SH-SY5Y (cell line): Measurements from ENCODE around the gene DPH1.

ENCODE experiments used
- GATA2 ChIP-seq: IDR thresholded peaks from 2 replicates; pipeline ENCODE4 v1.6.1; 2011; ENCODE audit warnings: mild to moderate bottlenecking, low read depth, low read length
- GATA3 ChIP-seq: IDR thresholded peaks from 2 replicates; pipeline ENCODE4 v1.6.1; 2011; ENCODE audit warnings: low read depth, mild to moderate bottlenecking, low read length, moderate library complexity

The DPH1 gene

DNA sequence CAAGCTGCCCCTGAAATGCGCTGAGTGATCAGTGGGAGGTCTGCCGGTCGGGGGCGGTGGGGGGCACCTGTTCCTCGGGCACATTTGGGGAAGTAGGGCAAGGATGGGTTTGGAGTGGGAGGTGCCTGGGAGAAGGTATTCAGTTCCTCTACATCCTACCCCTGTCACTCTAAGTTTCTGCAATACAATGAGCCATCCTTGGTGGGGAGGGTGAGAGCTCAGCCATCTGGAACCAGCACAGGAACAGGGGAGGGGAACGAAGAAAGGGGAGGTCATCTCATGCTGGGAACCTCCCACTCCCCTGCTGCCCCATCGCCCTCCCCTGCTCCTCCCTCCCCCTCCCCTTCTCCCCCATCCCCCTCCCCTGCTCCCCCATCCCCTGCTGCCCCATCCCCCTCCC, 4.2 kb downstream of the DPH1 start:
- TF ChIP-seq GATA3 = no peak
- TF ChIP-seq GATA2 = no peak

DNA sequence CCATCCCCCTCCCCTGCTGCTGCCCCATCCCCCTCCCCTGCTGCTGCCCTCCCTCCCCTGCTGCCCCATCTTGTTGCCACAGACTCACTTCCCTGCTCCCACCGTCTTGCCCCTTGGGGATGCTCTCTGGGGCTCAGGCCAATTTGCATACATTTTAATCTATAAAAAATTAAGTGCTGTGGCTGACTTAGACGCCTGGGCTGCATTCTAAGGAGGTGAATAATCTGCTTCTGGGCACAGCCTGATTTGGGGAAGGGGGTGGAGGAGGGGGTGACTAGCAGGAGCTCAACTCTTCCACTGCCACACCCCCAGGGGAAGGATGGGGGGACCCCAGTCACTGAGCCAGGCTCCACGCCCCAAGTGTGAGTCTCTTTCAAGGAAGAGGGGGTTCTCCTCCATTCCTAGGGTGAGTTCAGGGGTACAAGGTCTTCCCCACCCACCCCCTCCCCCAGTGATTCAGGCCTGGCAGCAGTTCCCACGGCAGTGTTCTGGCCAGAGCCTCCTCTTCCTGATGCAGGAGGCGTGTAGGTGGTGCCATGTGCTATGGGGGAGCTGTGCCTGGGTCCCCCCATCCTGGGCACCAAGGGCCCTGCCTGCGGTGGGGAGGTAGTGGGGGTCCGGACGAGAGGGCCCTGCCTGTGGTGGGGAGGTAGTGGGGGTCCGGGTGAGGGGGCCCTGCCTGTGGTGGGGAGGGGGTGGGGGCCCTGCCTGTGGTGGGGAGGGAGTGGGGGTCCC, 5.0 kb downstream of the DPH1 start:
- TF ChIP-seq GATA3 (no peak), GATA2 (no peak)

DNA sequence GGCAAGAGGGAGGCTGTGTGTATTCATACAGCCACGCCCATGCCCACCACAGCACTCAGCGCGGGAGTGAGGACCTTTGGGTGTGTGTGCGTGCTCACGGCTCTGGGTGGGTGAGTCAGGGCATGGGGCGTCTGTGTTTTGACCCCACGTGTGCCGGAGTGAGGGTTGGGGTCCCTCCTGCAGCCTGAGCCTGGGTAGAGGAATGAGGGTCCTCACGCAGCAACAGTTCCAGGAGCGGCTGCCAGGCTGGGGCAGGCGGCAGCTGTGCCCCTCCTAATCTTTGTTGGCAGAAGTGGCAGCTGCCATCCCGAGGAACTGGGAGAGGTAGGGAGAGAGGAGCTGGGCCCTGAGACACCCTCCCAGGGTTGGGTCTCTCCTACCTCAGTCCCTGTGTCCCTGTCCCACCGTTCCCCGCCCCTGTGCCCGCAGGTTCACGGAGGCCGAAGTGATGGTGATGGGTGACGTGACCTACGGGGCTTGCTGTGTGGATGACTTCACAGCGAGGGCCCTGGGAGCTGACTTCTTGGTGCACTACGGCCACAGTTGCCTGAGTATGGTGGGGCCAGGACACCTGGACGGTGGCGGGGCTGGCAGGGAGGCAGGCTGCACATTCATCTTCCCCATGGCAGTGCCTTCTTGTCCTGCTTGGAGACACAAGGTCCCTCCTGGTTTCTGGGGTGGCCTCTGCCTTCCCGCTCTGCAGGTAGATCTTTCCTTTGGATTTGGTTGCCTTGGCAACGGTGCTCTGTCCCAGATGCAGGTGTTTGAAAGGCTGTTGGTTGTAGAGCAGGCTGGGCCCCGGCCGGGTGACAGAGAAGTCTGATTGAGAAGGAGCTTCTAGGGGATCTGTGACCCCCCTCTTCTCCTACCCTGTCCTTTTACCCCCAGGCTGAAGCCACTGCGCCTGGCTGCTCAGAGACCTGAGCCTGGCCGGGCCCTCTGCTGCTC, 5.9 kb downstream of the DPH1 start:
- no peak for TF ChIP-seq GATA2
- TF ChIP-seq GATA3 = no peak

DNA sequence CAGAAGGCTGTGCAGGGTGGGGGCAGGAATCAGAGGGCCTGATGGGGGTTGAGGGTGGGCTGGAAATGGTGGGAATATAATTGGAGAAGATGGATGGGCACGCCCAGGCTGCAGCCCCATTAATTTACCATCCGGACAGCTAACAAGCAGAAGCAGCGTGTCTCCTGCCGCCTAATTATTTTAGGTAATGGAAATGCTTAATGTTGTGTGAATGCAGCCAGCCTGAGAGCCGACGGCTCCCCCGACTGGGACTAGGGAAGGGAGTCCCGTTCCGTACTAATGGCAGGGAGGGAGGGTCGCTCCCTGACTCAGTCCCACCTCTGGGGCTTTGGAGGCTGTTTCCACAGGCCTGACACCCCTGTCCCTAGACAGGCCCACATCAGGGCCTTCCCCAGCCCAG, 7.2 kb downstream of the DPH1 start:
- no peak for TF ChIP-seq GATA2
- TF ChIP-seq GATA3 = no peak

DNA sequence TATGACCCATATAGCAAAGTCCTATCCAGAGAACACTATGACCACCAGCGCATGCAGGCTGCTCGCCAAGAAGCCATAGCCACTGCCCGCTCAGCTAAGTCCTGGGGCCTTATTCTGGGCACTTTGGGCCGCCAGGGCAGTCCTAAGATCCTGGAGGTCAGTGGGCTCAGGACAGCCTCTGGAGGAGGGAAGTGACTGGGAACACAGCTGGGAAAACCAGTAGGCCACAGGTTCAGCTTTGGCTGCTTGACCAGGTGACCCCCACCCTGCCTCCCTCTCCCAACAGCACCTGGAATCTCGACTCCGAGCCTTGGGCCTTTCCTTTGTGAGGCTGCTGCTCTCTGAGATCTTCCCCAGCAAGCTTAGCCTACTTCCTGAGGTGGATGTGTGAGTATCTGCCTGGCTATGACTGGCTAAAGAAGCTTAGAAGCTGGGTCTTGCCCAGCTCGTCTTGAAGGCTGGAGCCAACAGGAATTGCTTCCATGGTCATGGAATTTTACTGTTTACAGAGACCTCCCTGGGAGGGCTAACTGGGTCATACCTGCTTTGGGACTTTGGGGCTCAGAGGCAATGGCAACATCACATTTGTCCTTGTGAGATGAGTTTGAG, 10.4 kb downstream of the DPH1 start:
- TF ChIP-seq GATA3 = no peak
- TF ChIP-seq GATA2 = no peak

GRCh38 chr17:2040942-2041560, 11.1 kb downstream of the DPH1 start:
- TF ChIP-seq GATA2 (no peak), GATA3 (no peak)

DNA sequence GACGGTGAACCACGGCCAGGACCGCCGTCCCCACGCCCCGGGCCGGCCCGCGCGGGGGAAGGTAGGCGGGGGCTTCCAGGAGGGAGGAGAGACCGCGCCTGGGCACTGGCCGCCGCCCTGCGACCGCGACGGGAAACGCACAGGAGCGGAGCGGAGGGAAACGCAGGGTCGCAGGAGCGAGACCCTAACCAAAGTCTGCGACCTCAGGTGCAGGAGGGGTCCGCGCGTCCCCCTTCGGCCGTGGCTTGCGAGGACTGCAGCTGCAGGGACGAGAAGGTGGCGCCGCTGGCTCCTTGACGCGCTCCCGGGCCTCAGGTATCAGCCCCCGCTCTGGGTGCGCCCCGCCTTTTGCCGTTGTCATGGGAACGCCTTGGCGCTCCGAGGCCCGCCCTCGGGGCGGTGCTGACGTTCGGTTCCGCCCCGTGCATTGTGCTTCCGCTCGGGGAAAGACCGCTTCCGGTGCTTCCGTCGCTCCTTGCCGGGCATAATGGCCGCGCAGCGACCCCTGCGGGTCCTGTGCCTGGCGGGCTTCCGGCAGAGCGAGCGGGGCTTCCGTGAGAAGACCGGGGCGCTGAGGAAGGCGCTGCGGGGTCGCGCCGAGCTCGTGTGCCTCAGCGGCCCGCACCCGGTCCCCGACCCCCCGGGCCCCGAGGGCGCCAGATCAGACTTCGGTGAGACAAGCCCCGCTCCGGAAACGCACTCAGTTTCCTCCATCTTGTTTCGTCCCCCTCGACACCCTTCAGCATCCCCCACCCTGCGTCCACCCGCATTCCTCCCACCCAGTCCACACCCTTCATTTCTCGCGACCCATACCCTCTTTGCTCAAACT, 11.8 kb downstream of the DPH1 start, which contains the start of gene OVCA2:
OVCA2 (plus strand) TSS at position 462 of the 829 bp plus-strand sequence; CDS start at position 488, 26 bp downstream.
- TF ChIP-seq GATA3 (no peak), GATA2 (no peak)

GRCh38 chr17:2042390-2042847, 12.5 kb downstream of the DPH1 start:
- TF ChIP-seq GATA2 = no peak
- no peak for TF ChIP-seq GATA3

DNA sequence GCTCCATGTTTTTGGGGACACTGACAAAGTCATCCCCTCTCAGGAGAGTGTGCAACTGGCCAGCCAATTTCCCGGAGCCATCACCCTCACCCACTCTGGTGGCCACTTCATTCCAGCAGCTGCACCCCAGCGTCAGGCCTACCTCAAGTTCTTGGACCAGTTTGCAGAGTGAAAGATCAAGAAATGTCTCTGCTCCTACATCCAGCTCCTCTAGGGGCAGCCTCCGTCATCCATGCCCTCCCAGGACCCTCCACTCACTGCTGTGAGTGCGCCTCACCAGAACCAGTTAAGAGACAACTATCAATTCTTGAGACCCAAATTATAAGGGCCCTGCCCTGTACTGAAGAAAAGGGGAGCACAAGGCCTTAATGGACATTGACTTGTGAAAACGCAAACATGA, 13.0 kb downstream of the DPH1 start:
- TF ChIP-seq GATA3 = no peak
- no peak for TF ChIP-seq GATA2

DNA sequence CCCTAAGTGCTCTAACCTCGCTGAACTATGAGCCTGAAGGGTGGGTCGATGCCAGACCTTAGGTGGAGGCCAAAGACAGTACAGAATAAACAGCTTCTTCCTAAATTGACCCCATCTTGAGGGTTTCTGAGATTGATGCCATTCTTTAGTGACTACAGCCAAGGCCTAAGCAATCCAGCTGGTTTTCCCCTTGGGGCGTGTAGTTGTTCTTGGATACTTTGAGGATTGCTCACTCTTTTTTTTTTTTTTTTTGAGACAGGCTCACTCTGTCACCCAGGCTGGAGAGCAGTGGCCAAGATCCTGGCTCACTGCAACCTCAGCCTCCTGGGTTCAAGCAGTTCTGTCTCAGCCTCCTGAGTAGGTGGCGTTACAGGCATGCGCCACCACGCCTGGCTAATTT, 13.8 kb downstream of the DPH1 start:
- no peak for TF ChIP-seq GATA3
- TF ChIP-seq GATA2 = no peak

GRCh38 chr17:2044263-2044894, 14.4 kb downstream of the DPH1 start:
- TF ChIP-seq GATA3 = no peak
- no peak for TF ChIP-seq GATA2

DNA sequence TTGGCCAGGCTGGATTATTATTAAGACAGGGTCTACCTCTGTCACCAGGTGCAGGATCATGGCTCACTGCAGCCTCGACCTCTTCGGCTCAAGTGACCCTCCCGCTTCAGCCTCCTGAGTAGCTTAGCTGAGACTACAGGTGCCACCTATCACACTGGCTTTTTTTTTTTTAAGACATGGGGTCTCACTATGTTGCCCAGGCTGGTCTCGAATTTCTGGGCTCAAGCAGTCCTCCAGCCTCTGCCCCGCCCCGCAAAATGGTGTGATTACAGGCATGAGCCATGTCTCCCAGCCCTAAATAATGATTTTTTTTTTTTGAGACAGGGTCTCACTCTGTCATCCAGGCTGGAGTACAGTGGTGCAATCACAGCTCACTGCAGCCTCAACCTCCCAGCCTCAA, 17.6 kb downstream of the DPH1 start:
- TF ChIP-seq GATA2 (no peak), GATA3 (no peak)
